ENCODE data around the gene OR10A4.

GRCh38 chr11:6892400-6892799 lies 16.0 kb downstream of the OR10A4 start, which contains the start of gene OR2D2:
- TF ChIP-seq CTCF (conservative IDR thresholded peaks at IDR 0.05; ENCODE audit: low read depth, low read length) (no peak), EZH2 (IDR thresholded peaks at IDR 0.05; ENCODE audit: low read length, unreplicated experiment) (no peak)
